Vagina (tissue), 2 donors: Measurements from ENCODE around the gene ARHGAP32. TPM values are rescaled to one million over a fixed set of nuclear protein-coding genes. Genes with fewer than 3 reads are reported as not detected.

ENCODE experiments used
- DNase-seq, 2 donors: peaks; one replicate each; pipeline ENCODE4 v3.0.0-alpha.2; 2017; ENCODE audit errors: extremely low spot score in 2 of 2
- H3K27ac ChIP-seq: fragments of 200-600 bp; sonication (generic); one replicate; pipeline ENCODE4 v1.5.1; 2019
- H3K27me3 ChIP-seq: fragments of 200-600 bp; sonication (generic); one replicate; pipeline ENCODE4 v1.5.1; 2019
- H3K36me3 ChIP-seq, 2 donors: fragments of 200-600 bp; sonication (generic); one replicate each; pipeline ENCODE4 v1.5.1; 2017 to 2019
- H3K4me1 ChIP-seq: fragments of 200-600 bp; sonication (generic); one replicate; pipeline ENCODE4 v1.5.1; 2019
- H3K4me3 ChIP-seq, 2 donors: fragments of 200-600 bp; sonication (generic); 1 replicate in 1 of 2; 2 replicates in 1 of 2; pipeline ENCODE4 v1.5.1; 2016 to 2019
- H3K9me3 ChIP-seq: fragments of 200-600 bp; sonication (generic); one replicate; pipeline ENCODE4 v1.5.1; 2019
- CTCF ChIP-seq, 3 experiments: fragments of 450-650 bp in 2 of 3; fragments of 200-600 bp in 1 of 3; sonication (generic) in 1 of 3; IDR thresholded peaks; one replicate each; pipeline ENCODE4 v1.5.1; 2017 to 2019; ENCODE audit warnings: antibody characterized with exemption in 3 of 3, mild to moderate bottlenecking in 2 of 3, moderate library complexity in 2 of 3
- POLR2A ChIP-seq, 2 donors: fragments of 450-650 bp; IDR thresholded peaks; one replicate each; pipeline ENCODE4 v1.6.1; 2017; ENCODE audit warnings: antibody characterized with exemption in 2 of 2, mild to moderate bottlenecking in 2 of 2, moderate library complexity in 2 of 2
- POLR2AphosphoS5 ChIP-seq, 2 donors: sonication (generic); formaldehyde crosslinking; IDR thresholded peaks; one replicate each; pipeline ENCODE4 v1.9.0; 2017; ENCODE audit warnings: antibody characterized with exemption in 2 of 2, mild to moderate bottlenecking in 2 of 2, low read depth in 1 of 2; ENCODE audit not compliant: insufficient read depth in 1 of 2
- intact Hi-C: fragments of 100-400 bp; cut with DNase I; formaldehyde crosslinking; loops from one replicate; pipeline ENCODE4 v1.15.1; 2023
- total RNA-seq: library from RNA; depleted of rRNA; stranded (reverse); fragments of >200 nt; gene quantifications from one replicate; pipeline ENCODE4 v1.2.3, GENCODE V29; 2016

ARHGAP32 gene
- total RNA-seq, 1 donor from 2014 or later: 42.0 TPM

DNA sequence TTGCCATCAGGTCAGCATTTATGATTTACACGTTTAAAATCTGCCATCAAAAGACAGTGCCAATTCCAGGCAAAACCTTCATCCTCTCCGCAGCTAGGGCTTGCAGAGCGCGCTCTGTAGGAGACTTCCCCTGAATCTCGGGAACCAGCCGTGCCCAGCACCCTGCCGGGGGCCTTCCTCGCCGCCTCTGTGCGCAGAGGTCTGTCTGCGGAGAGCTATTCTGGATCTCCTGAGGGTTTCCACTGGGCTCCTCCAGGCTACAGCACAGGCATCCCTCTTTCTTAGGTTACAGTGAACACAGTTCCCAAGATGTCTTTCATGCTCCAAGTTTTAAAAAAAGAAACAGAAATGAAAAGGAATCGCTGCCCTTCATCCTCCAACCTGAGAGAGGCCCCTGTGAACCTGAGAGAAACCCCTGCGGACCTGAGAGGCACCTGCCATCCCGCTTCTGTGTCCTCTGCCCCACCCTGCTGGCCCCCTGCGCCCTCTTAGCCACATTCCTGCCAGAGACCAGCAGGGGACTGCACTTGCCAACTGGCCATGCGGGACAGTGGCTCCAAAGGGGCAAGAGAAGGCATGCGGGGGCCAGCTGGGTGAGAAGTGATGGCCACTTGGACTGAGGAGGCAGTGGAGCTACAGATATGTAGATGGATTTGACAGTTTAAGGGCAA is 265.6 kb downstream of the ARHGAP32 start:
- no peak overlapping the region for H3K4me3 ChIP-seq
- H3K27ac ChIP-seq: no peak overlapping the region
- H3K4me1 ChIP-seq: no peaks in the 10 kb centered on the region
- H3K36me3 ChIP-seq: no peaks in the 10 kb centered on the region
- DNase-seq: no peak
- TF ChIP-seq POLR2A (IDR thresholded peaks at IDR 0.05) (no peak), CTCF (IDR thresholded peaks at IDR 0.05) (no peak), POLR2AphosphoS5 (IDR thresholded peaks at IDR 0.05; ENCODE audit: insufficient read depth in 1 of 2, low read depth in 1 of 2) (no peak)
- H3K9me3 ChIP-seq: no peaks in the 10 kb centered on the region
- intact Hi-C loops: no loop called here
- H3K27me3 ChIP-seq: no peaks in the 10 kb centered on the region

DNA sequence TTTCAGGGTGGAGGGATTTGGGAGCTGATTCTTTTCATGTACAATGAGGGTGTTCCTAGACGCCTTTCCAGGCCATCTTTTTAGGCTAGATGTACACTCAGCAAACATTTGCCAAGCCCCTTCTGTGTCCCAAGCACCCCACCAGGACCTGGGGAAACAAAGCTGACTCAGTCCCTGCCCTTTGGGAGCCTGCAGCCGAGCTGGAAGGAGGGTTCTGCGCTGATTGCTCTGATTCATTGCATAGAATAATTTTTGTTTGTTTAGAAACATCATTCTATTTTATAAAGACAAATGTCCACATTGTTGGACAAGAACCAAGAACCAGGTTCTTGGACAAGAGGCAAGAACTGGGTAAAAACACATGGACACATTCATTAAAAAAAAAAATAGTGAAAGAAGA is 266.1 kb downstream of the ARHGAP32 start:
- TF ChIP-seq CTCF (IDR thresholded peaks at IDR 0.05): no peak
- no peak for TF ChIP-seq POLR2AphosphoS5 (IDR thresholded peaks at IDR 0.05; ENCODE audit: insufficient read depth in 1 of 2, low read depth in 1 of 2)
- no peak for TF ChIP-seq POLR2A (IDR thresholded peaks at IDR 0.05)
- Histone ChIP-seq H3K4me3 (no peak overlapping the region), H3K4me1 (no peaks in the 10 kb centered on the region), H3K27me3 (no peaks in the 10 kb centered on the region), H3K36me3 (no peaks in the 10 kb centered on the region), H3K27ac (no peak overlapping the region), H3K9me3 (no peaks in the 10 kb centered on the region)
- intact Hi-C loops: no loop called here
- DNase-seq: no peak

- Histone ChIP-seq H3K9me3 (no peaks in the 10 kb centered on the region), H3K27ac (no peak overlapping the region), H3K4me1 (no peaks in the 10 kb centered on the region), H3K36me3 (no peaks in the 10 kb centered on the region), H3K4me3 (no peak overlapping the region), H3K27me3 (no peaks in the 10 kb centered on the region)
- no peak for TF ChIP-seq CTCF (IDR thresholded peaks at IDR 0.05)
- TF ChIP-seq POLR2A (IDR thresholded peaks at IDR 0.05): no peak
- TF ChIP-seq POLR2AphosphoS5 (IDR thresholded peaks at IDR 0.05; ENCODE audit: insufficient read depth in 1 of 2, low read depth in 1 of 2): no peak
- no peak for DNase-seq
- intact Hi-C loops: no loop called here
These were observed 266.9 kb downstream of the ARHGAP32 start for GRCh38 chr11:128925250-128925600.

- H3K4me3 ChIP-seq: no peak overlapping the region
- H3K9me3 ChIP-seq: no peaks in the 10 kb centered on the region
- DNase-seq: no peak
- H3K27ac ChIP-seq: no peak overlapping the region
- H3K27me3 ChIP-seq: no peaks in the 10 kb centered on the region
- no peaks in the 10 kb centered on the region for H3K36me3 ChIP-seq
- intact Hi-C loops: no loop called here
- TF ChIP-seq POLR2AphosphoS5 (IDR thresholded peaks at IDR 0.05; ENCODE audit: insufficient read depth in 1 of 2, low read depth in 1 of 2) (no peak), POLR2A (IDR thresholded peaks at IDR 0.05) (no peak), CTCF (IDR thresholded peaks at IDR 0.05) (no peak)
- no peaks in the 10 kb centered on the region for H3K4me1 ChIP-seq
These were observed 267.4 kb downstream of the ARHGAP32 start for GRCh38 chr11:128924510-128925249.

GRCh38 chr11:128924104-128924503 is 268.0 kb downstream of the ARHGAP32 start:
- no peak for TF ChIP-seq CTCF (IDR thresholded peaks at IDR 0.05)
- TF ChIP-seq POLR2AphosphoS5 (IDR thresholded peaks at IDR 0.05; ENCODE audit: insufficient read depth in 1 of 2, low read depth in 1 of 2): no peak
- no peak for TF ChIP-seq POLR2A (IDR thresholded peaks at IDR 0.05)
- Histone ChIP-seq H3K27ac (no peak overlapping the region), H3K9me3 (no peaks in the 10 kb centered on the region), H3K36me3 (no peaks in the 10 kb centered on the region), H3K27me3 (no peaks in the 10 kb centered on the region), H3K4me1 (no peaks in the 10 kb centered on the region), H3K4me3 (no peak overlapping the region)
- DNase-seq: no peak
- intact Hi-C loops: no loop called here
